ENCODE measurements around the gene NEDD4L.
A peak's percentile ranks its signal among the peaks of the same experiment; 100 is the strongest.
"Not testable (repeated sequence)": the region's sequence is repeated elsewhere in the genome, so short reads cannot be mapped to it uniquely, and the experiment has no call there.

NEDD4L gene

GRCh38 chr18:58043491-58044369 is at the start of gene NEDD4L:
Gene NEDD4L (plus strand): TSS chr18:58044226. CDS start chr18:58044661, 435 bp downstream.
- intact Hi-C loops (cut with DNase I) = loop anchor here (2.0 to 5.0 kb wide), 6 partner anchors 79 to 454 kb away; no protein-coding TSS in a partner anchor
- peak; percentile 77 to 98 (median 87) for DNase-seq

- no peak for DNase-seq
- intact Hi-C loops (cut with DNase I) = no loop called here
Observed at GRCh38 chr18:57995331-57995730, 48.7 kb upstream of the NEDD4L start.

DNA sequence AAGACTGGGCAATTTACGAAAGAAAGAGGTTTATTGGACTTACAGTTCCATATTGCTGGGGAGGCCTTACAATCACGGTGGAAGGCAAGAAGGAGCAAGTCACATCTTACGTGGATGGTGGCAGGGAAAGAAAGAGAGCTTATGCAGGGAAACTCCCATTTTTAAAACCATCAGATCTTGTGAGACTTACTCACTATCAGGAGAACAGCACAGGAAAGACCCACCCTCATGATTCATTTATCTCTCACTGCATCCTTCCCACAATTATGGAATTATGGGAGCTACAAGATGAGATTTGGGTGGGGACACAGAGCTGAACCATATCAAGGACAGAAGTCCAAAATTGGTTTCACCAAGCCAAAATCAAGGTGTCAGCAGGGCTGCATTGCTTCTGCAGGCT is 47.1 kb upstream of the NEDD4L start:
- DNase-seq; intact Hi-C loops (cut with DNase I): not testable (repeated sequence)

DNA sequence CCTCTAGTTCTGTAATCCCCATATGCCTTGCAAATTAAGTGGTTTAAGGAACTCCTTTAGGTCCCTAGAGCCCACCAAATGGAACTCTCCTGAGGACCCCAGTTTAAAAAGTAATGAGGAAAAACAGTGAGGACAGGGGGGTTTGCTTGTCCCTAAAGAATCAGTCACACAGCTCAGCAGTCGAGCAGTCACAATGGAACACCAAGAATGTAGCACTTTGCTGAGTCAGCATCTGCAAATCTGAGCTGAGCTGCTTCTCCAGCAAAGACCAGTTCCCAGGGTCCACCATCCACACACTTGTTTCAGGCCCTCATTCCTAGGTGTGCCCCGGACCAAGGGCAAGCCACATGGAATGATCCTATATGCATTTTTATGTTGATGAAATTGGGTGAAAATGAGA is 46.2 kb upstream of the NEDD4L start:
- intact Hi-C loops (cut with DNase I) = no loop called here
- DNase-seq = no peak

GRCh38 chr18:57998461-57998860 is 45.6 kb upstream of the NEDD4L start:
- intact Hi-C loops (cut with DNase I) = no loop called here
- DNase-seq = no peak

GRCh38 chr18:58004317-58004716 is 39.7 kb upstream of the NEDD4L start:
- DNase-seq = no peak
- intact Hi-C loops (cut with DNase I) = no loop called here

DNA sequence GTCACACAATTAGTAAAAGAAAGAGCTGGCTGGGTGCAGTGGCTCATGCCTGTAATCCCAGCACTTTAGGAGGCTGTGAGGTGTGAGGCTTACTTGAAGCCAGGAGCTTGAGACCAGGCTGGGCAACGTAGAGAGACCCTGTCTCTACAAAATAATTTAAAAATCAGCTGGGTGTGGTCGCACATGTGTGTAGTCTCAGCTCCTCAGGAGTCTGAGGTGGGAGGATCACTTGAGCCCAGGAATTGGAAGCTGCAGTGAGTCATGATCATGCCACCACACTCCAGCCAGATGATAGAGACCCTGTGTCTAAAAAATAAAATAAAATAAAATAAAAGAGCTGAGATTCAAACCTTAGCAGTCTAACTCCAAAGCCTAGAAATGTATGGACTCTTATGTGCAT is 39.0 kb upstream of the NEDD4L start:
- intact Hi-C loops (cut with DNase I) = no loop called here
- no peak for DNase-seq

- intact Hi-C loops (cut with DNase I) = no loop called here
- DNase-seq = no peak
Observed at GRCh38 chr18:58005885-58006523, 38.0 kb upstream of the NEDD4L start.

DNA sequence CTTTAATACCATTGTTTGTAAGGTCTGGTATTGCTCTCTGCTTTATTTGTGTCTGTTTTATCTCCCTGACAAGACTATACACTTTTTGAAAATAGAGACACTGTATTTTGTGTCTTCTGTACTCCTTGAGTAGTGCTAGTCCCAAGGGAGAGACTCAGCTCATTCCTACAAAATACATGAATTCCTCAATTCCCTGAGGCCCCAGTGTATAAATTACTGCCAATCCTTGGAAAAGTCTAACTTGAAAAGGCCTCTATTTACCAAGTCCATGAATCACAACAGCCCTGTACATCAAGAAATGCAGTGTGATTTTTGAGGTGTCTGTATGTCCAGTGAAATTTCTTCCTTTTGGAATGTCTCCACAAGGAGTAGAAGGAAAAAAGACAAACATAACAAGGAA is 34.9 kb upstream of the NEDD4L start:
- intact Hi-C loops (cut with DNase I) = no loop called here

DNA sequence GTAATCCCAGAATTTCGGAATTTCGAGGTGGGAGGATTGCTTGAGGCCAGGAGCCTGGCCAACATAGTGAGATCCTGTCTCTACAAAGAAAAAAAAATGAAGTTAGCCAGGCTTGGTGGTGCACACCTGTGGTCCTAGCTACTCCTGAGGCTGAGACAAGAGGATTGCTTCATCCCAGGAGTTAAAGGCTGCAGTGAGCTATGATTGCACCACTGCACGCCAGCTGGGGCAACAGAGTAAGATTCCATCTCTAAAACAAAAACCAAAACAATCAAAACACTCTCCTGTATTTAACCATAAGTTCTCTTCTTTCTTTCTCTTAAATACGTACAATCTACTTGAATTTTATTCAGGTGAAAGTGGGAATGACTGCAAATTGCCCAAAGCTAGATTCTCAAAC is 33.8 kb upstream of the NEDD4L start:
- no peak for DNase-seq

More for the DNA sequence above, 34.9 kb upstream of the NEDD4L start:
- DNase-seq = no peak

GRCh38 chr18:58012356-58012755 is 31.7 kb upstream of the NEDD4L start:
- DNase-seq = no peak
- intact Hi-C loops (cut with DNase I) = no loop called here

More for the DNA sequence above, 33.8 kb upstream of the NEDD4L start:
- intact Hi-C loops (cut with DNase I) = no loop called here

- intact Hi-C loops (cut with DNase I) = no loop called here
- no peak for DNase-seq
Observed at GRCh38 chr18:58013241-58014211, 30.5 kb upstream of the NEDD4L start.

DNA sequence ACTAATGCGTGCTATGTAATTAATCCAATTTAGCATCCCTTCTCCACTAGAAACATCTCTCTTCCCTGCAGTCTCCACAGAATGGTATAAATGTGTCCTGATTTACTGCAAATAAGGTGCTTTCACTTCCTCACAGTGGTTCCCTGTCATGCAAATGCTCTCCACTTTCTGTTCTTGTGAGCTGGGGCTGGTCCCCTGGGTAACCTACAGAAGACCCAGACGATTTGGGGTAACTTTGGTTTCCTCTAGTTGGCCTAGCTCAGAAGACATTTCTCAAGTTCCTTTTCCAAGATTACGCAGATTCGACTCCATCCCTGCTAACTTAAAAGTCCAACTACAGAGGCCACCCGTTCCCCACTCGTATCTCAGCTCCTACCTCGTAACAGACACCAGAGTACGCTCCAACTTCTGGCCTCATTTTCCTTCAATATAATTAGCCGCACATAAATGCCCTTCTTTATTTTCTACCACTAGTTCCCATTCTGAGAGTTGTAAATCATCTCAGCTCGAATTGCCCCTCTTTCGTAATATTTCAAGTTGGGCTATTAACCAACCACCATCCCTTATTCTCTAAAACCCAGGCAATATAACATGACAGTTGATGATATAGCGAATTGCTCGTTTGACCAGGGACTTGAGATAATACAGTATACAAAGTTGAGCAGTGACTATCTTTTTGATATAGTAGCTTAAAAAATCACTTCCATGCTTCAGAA is 28.8 kb upstream of the NEDD4L start:
- no peak for DNase-seq

GRCh38 chr18:58017267-58017666 is 26.8 kb upstream of the NEDD4L start:
- intact Hi-C loops (cut with DNase I) = no loop called here
- no peak for DNase-seq

More for the DNA sequence above, 28.8 kb upstream of the NEDD4L start:
- intact Hi-C loops (cut with DNase I) = no loop called here

GRCh38 chr18:58020567-58021107 is 23.4 kb upstream of the NEDD4L start:
- intact Hi-C loops (cut with DNase I) = no loop called here
- DNase-seq = no peak

GRCh38 chr18:58021504-58021903 is 22.5 kb upstream of the NEDD4L start:
- DNase-seq = no peak
- intact Hi-C loops (cut with DNase I) = no loop called here

- intact Hi-C loops (cut with DNase I) = no loop called here
Observed at GRCh38 chr18:58023108-58023507, 20.9 kb upstream of the NEDD4L start.

DNA sequence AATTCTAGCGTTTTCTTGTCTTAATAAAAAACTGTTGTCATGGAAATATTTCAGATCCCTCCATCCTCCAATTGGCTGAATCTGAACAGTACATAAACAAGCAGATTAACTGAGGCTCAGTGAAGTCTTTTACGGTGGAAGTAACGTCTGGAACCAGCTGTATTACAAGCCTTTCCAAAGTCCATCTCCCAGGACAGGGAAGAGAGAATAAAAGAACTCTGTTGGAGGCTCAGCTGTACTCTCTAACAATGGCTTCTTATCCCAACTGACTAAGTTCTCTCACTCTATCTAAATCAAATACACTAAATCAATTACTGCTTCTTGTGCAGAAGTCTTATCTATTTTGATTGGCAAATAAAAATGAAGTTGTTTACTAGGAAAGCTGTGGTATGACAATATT is 19.9 kb upstream of the NEDD4L start:
- intact Hi-C loops (cut with DNase I) = no loop called here
- no peak for DNase-seq

More at GRCh38 chr18:58023108-58023507, 20.9 kb upstream of the NEDD4L start:
- DNase-seq = no peak

DNA sequence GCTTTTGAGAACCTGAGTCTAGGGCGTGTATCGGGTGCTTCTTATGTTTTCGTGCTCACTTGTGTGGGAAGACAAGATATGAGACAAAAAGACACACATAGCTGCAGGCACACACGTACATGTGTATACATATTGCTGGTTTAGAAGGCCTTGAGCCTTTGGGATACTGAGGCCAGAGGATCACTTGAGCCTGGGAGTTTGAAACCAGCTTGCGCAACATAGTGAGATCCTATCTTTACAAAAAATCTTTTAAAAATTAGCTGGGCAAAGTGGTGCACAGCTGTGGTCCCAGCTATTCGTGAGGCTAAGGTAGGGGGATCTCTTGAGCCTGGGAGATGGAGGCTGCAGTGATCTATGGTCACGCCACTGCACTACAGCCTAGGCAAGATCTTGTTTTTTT is 18.8 kb upstream of the NEDD4L start:
- no peak for DNase-seq
- intact Hi-C loops (cut with DNase I) = no loop called here

- DNase-seq = no peak
Observed at GRCh38 chr18:58025733-58026132, 18.3 kb upstream of the NEDD4L start.

More at GRCh38 chr18:58025733-58026132, 18.3 kb upstream of the NEDD4L start:
- intact Hi-C loops (cut with DNase I) = no loop called here

Data from posterior cingulate gyrus (tissue), 11 donors.